HG02885 (cell line): ENCODE data around the gene SLC4A4.
A peak's percentile ranks its signal among the peaks of the same experiment; 100 is the strongest.

Experiments
- ATAC-seq: cut with Tn5 transposase; IDR thresholded peaks from one replicate; pipeline ENCODE4 v1.9.1; 2021; ENCODE audit warnings: mild to moderate bottlenecking; ENCODE audit not compliant: unreplicated experiment, poor library complexity

Gene SLC4A4

GRCh38 chr4:71338846-71339593, at the start of gene SLC4A4:
TSS of gene SLC4A4 (plus strand) at chr4:71339020.
- ATAC-seq = peak; percentile 100

DNA sequence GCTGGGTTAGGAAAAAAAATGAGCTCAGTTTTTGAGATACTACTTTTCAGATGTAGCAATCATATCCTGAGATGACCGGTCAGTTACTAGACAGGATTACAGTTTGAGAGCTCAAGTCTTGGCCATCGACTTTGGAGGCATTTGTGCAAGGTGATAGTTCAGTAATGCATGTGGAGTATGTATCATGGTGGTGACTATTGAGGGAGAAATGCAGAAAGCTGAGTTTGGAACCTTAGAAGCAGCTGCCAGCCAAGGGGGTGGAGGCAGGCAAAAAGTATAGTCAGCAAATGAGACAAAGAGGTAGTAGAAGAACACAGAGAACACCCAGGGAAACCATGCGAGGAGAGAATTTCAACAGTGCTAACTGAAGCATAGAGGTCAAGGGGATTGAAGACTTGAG, 48.7 kb upstream of the SLC4A4 start:
- no peak for ATAC-seq

GRCh38 chr4:71290476-71290875, 48.3 kb upstream of the SLC4A4 start:
- no peak for ATAC-seq

DNA sequence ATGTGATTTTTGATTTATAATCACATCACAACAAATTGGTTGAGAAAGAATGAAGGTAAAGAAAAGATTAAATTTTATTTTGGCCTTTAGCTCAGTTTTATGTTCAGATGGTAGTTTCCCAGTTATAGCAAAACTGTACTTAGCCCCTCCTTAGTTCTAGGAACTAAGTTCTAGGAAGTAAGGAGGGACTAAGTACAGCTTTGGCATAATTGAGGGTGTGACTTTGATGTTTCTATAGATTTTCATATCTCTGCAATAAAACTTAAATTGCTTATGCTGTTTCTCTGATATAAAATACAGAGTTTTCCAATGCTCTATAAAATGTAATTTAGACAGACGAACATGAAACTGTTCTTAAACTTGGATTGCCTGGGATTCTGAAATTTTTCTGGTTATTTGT, 46.6 kb upstream of the SLC4A4 start:
- no peak for ATAC-seq

DNA sequence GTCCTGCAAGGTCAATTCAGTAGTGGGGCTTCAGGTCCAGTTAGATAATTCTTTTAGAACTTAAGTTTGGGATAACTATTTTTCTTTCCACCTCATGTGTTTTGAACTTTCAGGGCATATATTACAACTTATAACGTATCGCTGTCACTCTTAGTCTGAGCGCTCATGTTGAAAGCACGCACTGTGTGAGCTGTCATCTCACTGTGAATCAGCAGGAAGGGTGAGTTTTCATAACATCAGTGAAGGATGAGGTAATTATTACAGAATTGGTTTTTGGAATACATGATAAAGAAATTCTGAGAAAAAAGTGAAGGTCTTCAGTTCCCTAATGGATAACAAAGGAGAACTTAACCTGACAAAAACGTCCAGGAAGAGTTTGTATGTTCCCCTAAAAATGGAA, 45.1 kb upstream of the SLC4A4 start:
- no peak for ATAC-seq

DNA sequence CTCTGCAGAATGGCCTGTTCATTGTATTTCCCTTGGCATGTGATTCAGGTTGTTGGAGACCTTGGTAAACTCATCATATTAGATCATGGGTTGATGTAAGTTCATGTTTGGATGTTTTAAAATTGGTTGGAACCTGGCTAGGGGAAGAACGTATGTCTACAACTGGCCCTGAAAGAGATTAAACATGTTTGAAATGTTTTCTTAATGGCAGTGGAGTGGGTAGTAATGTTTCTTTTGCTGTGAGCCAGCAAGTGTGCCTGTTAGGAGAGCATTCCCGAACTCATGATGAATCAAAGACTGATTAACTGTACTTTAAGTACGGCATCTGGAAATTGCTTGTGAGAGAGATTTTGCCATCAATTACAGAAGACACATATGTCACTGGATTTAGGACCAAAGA, 44.5 kb upstream of the SLC4A4 start:
- no peak for ATAC-seq

DNA sequence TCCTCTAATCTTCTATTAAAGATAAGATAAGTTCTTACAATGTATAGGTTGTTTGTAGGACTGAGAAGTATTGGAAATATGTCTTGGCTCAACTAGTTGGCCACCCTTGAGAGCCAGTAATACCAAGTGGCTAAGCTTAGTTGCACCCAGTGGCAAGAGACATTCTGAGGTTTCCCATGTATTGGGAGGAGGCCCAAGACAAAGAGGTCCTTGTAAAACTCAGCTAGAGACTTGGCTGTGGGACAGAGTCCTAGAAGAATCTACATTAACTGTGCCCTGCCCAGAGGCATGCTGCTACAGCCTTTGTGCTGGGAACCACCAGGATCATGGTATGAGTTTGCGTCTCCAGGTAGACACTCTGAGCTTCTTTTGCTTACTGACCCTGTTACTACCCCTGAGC, 41.9 kb upstream of the SLC4A4 start:
- no peak for ATAC-seq

DNA sequence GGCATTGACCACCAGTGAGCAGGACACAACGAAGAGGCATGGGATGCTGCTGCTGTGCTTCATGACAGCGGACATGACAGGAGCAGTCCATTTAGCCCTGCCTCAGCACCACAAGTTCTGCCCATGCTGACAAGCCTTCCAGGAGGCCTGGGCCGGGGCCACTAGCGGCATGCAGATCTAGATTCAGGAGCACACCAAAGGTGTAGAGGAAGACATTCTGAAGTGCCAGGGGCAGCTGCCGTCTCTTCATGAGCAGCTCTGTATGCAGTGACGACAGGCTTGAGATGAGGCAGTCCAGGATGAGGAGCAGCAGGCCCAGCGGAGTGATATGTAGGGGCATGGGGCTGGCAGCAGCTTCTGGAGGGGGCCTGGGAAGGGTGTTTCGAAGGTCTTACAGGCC, 38.5 kb upstream of the SLC4A4 start:
- ATAC-seq = no peak

GRCh38 chr4:71300964-71301363, 37.9 kb upstream of the SLC4A4 start:
- ATAC-seq = no peak

- no peak for ATAC-seq
These were observed 35.5 kb upstream of the SLC4A4 start for GRCh38 chr4:71303287-71303686.

GRCh38 chr4:71303850-71304249, 35.0 kb upstream of the SLC4A4 start:
- ATAC-seq = no peak

GRCh38 chr4:71304289-71304850, 34.5 kb upstream of the SLC4A4 start:
- no peak for ATAC-seq

- no peak for ATAC-seq
These were observed 31.1 kb upstream of the SLC4A4 start for GRCh38 chr4:71307729-71308128.

- no peak for ATAC-seq
These were observed 16.4 kb upstream of the SLC4A4 start for GRCh38 chr4:71322425-71322824.

GRCh38 chr4:71333368-71333767, 5.5 kb upstream of the SLC4A4 start:
- no peak for ATAC-seq

- ATAC-seq = no peak
These were observed 4.9 kb upstream of the SLC4A4 start for GRCh38 chr4:71333960-71334359.

GRCh38 chr4:71334465-71334882, 4.3 kb upstream of the SLC4A4 start:
- no peak for ATAC-seq

- ATAC-seq = no peak
These were observed 5.0 kb downstream of the SLC4A4 start for GRCh38 chr4:71343670-71344466.

DNA sequence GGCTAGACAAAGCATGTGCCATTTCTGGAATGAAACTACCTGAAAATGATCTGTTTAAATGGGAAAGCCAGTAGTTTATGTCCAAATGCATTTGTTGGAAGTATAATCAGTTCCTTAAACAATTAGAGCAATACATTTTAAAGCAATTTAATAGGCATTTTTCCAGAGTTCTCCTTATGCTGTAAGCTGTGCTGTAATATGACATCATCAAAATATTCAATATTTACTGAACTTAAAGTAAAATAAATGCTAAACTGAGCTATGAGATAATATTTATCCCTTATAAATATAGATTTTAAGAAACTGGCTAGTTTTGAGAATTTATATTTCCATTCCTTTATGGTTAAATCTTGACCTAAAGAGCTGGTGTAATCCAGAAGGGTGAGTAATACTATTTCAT, 7.9 kb downstream of the SLC4A4 start:
- ATAC-seq = no peak

- ATAC-seq = no peak
These were observed 9.8 kb downstream of the SLC4A4 start for GRCh38 chr4:71348586-71348985.

DNA sequence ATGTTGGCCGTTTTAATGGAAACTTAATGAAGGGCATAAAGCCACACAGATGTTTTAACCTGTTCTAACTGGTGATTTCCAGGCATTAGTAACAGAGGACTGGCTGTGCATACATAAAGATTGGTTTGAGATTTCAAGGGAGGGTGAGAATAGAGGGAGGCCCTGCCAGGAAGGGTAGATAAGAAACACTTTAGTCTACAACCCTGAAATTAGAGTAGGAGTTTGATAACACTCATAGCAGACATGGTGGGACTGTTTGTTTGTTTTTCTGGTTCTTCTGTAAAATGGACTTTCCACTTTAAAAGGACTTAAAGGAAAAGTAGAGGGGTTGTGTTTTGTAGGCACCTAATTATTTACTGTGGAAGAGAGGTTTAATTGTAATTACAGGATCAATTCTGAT, 16.2 kb downstream of the SLC4A4 start:
- ATAC-seq = no peak
